Stimulated activated CD4-positive, alpha-beta T cell treated with anti-CD3 and anti-CD28 coated beads, Interleukin-15, amount 100 ng/mL, for 24 hours (primary cell): Measurements from ENCODE around the gene NTM.

ENCODE experiments used
- DNase-seq: peaks from one replicate; pipeline ENCODE4 v3.0.0-alpha.2; 2020

NTM gene

GRCh38 chr11:131656839-131657211, 286.4 kb downstream of the NTM start:
- no peak for DNase-seq

- no peak for DNase-seq
Observed at GRCh38 chr11:131658414-131658813, 288.0 kb downstream of the NTM start.

- no peak for DNase-seq
Observed at GRCh38 chr11:131658952-131659351, 288.5 kb downstream of the NTM start.

- no peak for DNase-seq
Observed at GRCh38 chr11:131659931-131660330, 289.5 kb downstream of the NTM start.

- no peak for DNase-seq
Observed at GRCh38 chr11:131661132-131661531, 290.7 kb downstream of the NTM start.

GRCh38 chr11:131662317-131662972, 292.0 kb downstream of the NTM start:
- DNase-seq: no peak

- DNase-seq: no peak
Observed at GRCh38 chr11:131662993-131663392, 292.6 kb downstream of the NTM start.

- no peak for DNase-seq
Observed at GRCh38 chr11:131663405-131664200, 293.2 kb downstream of the NTM start.

GRCh38 chr11:131664293-131664692, 293.9 kb downstream of the NTM start:
- DNase-seq: no peak

- no peak for DNase-seq
Observed at GRCh38 chr11:131664816-131665215, 294.4 kb downstream of the NTM start.

- DNase-seq: no peak
Observed at GRCh38 chr11:131665344-131665968, 295.0 kb downstream of the NTM start.

GRCh38 chr11:131666006-131666405, 295.6 kb downstream of the NTM start:
- no peak for DNase-seq

- DNase-seq: no peak
Observed at GRCh38 chr11:131666617-131667016, 296.2 kb downstream of the NTM start.

GRCh38 chr11:131667566-131667965, 297.2 kb downstream of the NTM start:
- DNase-seq: no peak

- DNase-seq: peak; percentile 73
Observed at GRCh38 chr11:131668500-131669400, 298.3 kb downstream of the NTM start.

- no peak for DNase-seq
Observed at GRCh38 chr11:131669401-131669780, 299.0 kb downstream of the NTM start.

GRCh38 chr11:131670876-131671275, 300.5 kb downstream of the NTM start:
- DNase-seq: no peak

- DNase-seq: no peak
Observed at GRCh38 chr11:131671320-131671719, 300.9 kb downstream of the NTM start.

- DNase-seq: no peak
Observed at GRCh38 chr11:131671734-131672133, 301.3 kb downstream of the NTM start.

GRCh38 chr11:131672191-131672590, 301.8 kb downstream of the NTM start:
- DNase-seq: no peak

GRCh38 chr11:131674051-131674755, 303.8 kb downstream of the NTM start:
- peak; percentile 62 for DNase-seq

GRCh38 chr11:131675121-131675888, 304.9 kb downstream of the NTM start:
- no peak for DNase-seq
